Activated CD8-positive, alpha-beta memory T cell treated with anti-CD3 and anti-CD28 coated beads, Interleukin-2, amount 50 U/mL, for 4 hours (primary cell): ENCODE results near the gene LETM1.

Experiments used
- DNase-seq: peaks from one replicate; pipeline ENCODE4 v3.0.0-alpha.2; 2020

The LETM1 gene

DNA sequence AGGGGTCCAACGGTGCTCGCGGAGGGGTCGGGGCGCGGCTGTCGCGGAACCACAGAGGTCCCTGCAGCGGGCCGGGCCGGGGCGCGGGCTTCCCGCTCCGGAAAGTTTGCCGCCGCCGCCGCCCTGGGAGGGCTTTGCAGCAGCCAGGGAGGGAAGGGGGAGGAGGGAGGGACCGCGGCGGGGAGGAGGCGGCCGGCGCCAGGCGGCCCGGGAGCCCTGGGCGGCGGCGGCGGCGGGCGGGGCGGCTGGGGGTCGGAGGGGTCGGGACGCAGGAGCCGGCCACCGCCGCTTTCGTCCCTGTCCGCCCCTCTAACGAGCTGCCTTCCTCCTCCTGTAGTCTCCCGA, 62.5 kb downstream of the LETM1 start:
- DNase-seq: peak; percentile 29

DNA sequence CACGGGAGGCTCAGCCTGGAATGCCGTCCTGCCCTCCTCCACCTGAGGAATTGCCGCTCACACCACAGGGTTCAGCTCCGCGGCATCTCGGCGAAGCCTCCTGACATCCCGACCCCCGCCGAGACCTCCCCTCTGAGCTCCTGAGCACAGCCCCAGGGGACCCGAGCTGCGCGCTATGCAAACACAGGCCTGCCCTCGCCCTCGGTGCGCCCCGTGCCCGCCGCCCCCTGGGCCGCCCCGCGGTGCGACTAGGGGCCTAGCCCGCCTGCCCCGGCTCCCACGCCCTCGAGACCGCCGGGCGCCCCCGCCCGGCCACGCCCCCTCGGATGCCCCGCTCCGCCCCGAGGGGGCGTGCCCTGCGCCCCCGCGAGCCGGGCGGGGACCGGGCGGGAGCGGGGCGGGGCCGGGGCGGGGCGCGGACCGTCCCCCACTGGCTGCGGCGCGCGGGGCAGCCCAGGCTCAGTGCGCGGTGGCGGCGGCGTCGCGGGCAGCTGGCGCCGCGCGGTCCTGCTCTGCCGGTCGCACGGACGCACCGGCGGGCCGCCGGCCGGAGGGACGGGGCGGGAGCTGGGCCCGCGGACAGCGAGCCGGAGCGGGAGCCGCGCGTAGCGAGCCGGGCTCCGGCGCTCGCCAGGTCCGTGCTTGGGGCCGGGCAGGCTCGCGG, 63.0 kb downstream of the LETM1 start, which contains the start of gene FGFR3:
Gene FGFR3 (plus strand): TSS at position 462 of the 664 bp plus-strand sequence. CDS start 642 bp downstream, outside the sequence.
- peak; percentile 49 for DNase-seq

DNA sequence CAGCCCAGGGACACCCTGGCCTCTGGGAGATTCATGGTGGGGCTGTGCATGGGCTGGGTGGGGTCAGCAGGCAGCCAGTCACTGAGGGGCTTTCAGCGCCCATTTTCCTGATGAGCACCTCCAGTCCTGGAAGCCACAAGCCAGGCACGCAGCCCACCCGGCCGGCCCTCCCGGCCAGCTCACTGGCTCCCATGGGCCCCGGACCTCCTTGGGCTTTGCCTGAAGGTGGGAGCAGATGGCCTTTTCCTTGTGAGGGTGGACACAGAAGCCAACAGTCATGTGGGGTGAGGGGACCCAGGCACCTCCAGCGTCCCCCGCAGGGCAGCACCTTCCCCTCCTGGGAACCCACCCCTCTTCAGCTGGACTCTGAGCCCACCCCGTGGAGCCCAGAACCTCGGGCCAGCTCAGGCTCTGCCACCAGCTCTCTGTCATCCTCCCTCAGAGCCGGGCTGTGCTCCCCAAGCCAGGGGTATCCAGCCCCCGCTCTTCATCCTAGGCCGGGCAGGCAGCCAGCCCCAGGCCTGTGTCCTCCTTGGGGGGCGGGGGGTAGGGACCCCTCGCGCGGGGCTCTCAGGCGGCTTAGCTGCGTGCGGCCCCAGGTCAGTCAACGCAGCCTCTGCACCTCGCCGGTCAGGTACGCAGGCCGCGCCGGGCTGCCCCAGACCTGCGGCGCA, 63.7 kb downstream of the LETM1 start:
- DNase-seq: no peak

DNA sequence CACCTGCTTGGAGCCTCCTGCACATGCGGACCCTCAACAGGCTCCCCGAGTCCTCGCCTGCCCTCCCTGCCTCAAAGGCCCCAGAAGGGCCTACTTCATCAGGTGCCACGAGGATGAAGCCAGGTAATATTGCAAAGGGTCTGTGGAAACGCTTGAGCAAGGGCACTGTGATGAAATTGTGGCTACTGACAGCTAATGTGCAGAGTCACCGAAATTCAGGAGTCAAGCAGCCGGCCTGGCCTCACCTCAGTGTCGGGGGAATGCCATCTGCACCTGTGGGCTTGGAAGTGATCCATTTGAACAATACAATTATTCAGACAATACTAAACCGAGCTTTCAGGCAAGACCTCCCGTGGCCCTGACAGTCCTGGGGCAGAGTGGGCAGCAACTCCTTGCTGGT, 66.0 kb downstream of the LETM1 start:
- no peak for DNase-seq

DNA sequence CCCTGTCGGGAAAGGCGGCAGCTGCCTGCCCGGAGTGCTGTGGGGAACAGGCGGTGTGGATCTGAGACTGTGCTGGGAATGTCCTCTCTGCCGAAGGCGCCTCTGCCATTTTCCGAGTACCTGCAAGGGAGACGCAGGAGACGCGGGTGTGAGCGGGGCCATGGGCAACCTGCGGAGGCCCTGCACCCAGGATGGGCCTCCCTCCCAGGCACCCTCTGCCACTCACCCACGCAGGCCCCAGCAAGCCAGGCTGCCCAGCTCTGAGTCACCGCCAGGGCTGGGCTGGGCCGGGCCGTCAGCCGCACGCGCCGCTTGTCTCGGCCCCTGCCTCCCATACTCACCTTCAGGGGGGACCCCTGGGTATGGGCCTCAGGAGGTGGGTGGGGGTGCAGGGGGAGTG, 66.4 kb downstream of the LETM1 start:
- no peak for DNase-seq

DNA sequence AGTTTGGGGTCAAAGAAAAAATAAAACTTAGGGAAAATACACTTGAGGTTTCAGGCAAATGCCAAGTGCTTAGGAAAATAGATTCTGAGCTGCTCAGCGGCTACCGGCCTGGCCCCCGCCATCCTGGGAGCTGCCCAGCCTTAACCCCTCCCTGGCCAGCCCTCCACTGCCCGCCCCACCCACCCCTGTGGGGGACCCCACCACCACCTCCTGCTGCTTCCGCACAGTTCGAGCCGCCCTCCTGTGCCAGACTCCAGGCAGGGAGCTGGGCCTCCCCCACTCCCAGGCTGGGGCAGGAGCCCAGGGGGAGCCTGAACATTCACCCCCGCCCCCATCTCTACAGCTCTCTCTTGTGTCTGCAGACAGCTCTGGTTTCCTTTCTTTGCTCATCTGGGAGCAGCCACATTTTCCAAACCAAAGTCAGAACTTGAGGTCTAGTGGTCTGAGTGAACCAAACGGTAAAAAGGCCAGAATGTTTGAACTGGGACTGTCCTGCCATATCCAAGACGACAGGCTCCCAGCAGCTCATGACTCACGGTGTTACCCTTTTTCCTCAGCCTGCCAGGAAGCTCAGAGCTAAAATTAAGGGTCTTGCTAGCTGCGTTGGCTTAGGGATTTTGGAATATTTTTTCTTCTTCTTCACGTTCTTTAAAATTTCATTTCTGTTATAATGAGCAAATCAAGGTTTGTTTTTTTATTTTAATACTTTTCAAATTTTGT, 67.5 kb downstream of the LETM1 start:
- DNase-seq: no peak

DNA sequence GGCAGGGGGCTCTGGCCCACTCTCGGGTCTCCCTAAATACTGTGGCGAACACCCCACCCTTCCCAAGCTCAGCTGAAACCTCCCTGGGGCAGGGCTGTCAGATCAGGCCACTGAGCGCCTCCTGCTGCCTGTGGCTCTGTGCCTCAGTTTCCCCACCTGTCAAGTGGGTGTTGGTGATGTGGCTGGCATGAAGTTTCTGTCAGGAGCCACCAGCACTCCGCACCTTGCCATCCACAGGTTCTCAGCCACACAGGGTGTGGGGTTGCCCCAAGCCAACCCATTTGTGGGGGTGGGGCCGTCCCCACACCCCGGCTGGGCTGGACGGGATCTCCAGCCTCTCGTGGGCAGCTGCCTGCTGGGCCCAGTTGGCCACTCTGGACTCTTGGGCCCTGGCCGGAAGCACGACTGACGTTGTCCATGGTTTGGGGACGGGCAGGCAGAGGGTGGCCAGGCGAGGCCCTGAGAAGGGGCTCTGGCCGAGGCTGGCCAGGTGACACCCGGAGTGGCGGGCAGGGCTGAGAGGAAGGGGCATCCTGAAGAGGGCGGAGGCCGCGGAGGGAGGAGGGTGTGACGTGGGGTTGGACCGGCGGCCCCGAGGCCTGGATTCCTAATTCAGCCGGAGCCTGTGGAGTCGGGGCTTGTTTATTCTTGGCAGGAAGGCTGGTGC, 68.4 kb downstream of the LETM1 start:
- no peak for DNase-seq

DNA sequence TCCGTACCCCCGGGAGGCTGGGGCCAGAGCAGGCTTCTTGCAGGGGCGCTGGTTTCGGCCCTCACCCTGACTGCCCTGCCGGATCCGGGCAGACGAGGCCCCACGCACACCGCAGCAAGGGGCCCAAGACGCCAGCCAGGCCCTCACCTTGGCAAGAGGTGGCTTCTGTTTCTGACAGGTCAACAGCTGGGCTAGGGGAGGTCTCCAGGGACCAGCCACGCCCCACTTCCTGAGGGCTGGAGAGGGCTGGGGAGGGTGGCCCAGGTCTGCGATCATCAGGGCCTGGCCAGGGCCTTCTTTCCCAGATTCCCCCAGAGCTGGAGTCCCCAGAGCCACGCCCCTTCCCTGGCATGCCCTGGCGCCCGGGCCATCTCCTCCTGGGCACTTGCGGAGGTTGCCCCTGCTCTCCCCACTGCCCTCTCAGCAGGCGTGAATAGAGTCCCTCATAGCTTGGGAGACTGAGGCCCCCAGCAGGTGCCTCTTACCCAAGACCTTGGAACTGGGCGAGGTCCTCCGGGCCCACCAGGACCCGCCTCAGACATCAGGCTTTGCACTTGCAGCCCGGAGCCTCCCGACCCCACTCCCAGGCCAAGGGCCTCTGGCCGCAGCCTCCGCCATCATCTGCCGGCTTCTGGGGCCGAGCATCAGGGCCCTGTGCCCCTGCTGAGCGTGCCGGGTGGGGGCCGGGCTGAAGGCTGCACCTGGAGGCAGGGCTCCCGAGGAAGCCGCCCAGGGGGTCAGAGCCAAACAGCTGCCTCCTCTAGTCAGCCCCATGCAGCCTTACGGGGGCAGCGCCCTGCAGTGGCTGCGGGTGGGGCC, 69.2 kb downstream of the LETM1 start:
- no peak for DNase-seq

DNA sequence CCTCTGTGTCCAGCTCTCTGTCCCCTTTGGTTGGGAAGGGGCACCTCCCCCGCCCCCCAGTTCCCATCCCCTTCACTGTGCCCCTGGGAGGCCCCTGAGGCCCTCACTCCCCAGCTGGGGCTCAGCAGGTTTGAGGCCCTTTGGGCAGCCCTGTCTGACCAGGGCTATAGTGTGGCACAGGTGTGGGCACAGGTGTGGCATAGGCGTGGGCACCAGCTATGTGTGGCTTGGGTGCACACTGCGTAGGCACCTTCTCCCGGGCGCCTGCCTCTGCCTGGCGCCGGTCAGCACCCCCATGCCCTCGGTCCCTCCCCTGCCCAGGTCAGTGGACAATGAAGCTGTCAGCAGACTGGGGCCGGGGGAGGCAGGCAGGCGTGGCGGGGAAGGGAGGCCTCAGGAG, 70.4 kb downstream of the LETM1 start:
- no peak for DNase-seq

DNA sequence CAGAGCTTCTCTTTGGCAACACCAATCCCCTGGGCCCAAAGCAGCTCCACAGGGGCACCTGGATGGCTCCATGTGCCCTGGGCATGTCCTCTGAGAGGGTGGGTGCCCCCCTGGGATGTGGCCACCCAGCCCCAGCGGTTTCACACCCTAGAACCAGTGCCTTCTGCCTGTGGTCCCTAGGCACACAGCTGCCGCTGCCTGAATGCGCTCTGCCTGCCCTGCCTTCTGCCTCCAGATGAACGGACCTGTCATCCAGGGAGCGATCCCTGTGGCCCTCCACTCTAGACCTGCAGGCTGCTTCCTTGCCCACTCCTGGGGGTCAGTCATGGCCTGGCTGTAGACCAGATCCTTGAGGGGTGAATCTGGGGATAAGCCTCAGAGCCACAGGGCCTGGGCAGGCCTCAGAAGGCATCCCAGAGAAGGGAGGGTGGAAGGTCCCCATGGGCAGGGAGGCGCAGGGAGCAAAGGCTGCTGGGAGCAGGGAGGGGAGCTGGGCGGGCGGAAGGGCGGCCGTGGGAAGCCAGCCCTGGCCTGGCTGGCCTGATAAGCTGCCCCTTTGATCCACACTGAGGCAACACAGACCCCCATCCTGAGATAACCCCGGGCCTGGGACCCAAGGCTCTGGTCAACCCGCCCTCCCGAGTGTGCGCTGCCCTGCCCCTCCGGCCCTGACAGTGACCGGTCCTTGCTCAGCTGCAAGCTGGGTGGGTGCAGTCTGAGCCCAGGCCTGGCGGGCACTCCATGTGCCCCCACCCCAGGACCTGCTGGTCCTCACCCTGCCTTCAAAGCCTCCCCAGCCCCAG, 71.0 kb downstream of the LETM1 start:
- DNase-seq: no peak

DNA sequence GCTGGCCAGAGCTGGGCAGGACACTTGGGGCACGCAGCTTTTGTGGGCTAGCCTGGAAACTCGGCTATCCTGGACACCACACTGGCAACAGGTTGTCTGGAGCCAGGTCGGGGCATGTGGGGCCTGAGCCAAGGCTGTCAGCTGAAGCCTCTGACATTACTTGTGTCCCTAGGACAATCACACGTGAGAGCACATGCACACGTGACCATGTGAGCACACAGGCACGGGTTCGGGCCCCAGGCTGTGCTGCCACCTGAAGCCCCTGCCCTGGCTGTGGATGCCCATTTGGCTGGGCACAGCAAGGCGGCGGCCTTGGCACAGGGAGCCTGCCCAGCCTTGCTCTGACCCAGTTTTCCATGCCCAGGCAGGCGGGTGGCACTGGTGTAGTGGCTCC, 71.6 kb downstream of the LETM1 start:
- DNase-seq: no peak

DNA sequence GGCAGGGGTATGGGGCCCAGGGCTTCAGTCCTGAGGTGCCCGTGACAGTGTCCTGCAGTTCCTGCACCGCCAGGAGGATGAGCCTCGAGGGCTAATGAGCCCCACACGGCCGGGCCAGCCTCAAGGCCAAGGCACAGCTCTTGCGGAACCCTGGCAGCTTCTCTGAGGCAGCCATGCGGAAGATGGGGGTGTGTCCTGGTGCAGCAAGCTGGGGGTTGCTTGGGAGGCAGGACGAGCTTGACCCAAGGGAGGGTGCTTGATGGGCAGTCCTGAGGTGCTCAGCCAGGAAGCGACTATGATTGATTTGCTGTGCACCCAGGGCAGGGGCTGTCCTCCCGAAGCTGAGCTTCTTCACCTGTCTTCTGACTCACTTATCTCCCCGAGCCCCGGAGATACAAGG, 72.0 kb downstream of the LETM1 start:
- DNase-seq: no peak

DNA sequence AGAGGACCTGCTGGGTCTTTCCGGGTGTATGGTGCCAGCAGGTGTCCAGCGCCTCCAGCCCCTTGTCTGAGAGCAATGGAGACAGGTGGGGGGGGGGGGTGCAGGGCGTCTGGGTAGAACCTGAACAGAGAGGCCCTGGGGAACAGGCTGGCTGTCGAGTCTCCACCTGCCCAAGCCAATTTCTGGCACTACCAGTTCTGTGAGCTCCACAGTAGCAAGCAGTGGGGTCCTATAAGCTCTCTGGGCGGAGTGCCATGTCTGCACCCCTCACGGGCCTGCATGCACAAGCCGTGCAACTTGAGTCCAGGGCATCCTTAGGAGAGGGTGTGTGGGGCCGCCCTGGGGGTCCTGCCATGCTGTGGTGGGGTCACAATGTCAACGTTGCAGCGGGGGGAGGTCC, 72.9 kb downstream of the LETM1 start:
- no peak for DNase-seq

DNA sequence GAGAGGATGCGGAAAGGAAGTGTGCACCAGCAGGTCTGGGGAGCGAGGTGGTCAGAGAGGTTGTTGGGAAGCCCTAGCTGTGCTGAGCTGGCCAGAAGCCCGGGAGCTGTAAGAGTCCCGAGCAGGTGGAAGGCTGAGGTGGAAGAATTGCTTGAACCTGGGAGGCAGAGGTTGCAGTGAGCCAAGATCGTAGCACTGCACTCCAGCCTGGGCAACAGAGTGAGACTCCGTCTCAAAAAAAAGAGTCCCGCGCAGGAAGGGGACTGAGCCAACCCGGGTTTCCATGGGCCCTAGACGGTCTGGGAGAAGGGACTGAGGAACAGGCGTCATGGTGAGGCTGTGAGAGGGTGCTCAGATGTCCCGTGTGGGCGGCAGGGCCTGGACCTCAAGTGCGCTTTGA, 75.5 kb downstream of the LETM1 start:
- no peak for DNase-seq

DNA sequence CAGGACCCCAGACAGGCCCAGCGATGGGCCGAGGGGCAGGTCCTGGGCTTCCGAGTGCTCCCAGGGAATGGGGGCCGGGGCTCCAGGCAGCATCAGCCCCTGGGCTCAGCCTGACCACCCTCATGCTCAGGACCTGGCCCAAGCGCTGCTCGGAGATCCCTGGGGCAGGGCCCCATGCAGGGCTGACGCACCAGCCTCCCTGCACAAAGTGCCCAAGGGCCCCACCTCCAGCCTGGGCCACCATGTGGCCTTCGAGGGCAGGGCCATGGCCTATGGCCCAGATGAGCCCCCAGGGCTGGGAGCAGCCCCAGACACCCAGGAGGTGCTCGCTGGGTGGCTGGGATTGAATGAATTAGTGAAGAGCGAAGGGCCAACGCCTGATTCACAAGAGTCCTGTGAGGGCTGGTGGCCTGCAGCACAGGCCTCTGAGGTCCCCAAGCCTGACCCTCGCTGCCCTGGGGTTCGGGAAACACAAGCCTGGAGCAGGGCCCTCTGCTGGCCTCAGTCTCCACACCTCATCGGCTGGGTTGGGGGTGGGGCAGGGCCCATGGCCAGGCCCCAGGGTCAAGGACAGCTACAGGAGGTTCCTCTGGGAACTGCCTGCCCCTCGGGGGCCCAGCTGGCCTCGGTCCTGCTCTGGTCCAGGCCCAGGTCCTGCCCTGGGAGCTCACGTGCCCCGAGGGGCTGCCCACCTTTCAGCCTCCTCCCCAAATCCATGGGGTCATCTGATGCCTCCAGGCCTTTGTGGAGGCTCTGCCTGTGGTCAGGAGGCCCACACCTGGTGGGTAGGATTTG, 76.2 kb downstream of the LETM1 start:
- no peak for DNase-seq

DNA sequence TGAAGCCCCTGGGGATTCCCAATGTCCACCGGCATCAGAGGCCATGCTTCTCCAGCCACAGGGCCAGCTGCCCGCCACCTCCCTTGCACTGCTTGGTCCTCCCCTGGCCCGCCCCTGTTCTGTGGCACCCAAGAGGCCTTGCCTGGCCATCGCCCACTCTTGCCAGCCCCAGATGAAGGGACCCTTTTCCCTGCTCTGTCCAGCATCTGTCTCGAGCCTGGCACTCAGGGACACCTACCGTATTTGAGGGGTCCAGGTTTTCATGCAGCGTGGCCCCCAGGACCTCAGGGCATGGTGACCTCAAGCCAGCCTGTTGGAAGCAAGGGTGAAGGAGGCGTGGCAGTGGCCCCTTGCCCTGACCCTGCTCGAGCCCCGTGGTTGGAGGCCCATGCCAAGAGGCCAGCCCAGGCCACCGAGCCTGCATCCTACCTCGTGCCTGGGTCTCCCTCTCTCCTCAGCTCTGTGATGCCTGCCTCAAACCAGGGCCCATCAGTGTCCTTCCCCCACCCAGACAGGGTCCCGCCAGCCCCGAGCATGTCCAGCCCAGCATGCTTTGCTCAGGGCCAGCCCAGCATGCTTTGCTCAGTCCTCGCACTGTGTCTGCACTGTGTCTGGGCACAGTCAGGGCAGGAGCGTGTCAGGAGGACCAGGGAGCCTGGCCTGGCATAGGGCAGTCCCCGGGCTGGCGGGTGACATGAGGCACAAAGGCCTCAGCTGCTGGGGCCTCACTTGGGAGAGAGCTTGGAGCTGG, 77.1 kb downstream of the LETM1 start:
- no peak for DNase-seq

DNA sequence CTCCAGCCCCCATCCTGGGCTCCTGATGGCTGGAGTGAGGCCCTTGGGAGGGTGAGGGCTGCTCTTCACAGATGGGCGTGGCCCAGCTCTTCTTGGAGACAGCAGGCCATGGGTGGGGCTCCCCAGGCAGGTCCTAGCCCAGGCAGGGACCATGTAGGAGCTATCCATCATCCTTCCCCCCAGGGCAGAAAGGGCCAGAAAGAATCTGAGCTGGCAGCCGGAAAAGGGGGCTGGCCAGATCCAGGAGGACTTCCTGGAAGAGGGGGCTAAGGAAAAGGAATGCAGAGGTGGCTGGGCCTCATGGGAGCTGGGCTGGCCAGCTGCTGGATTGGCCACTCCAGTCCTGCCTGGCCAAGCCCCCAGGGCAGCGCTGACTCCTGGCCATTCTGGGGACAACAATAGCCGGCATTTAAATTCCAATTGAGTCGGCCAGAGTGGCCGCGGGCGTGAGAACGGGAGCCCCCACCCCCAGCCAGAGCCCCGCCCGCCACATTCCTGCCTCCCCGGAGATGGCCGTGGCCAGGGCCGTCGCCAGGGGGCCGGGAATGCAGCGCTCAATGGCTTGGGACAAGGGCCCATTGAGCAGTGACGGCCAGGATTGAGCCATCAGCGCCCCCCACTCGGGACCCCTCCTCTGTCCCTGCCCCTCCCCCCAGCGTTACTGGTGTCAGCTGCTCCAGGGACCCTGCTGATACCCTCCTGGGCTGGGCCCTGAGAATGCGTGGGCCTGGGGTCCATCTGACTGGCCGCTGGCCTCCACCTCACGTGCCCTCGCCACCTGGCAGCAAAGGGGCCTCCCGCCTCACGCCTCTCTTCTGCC, 77.9 kb downstream of the LETM1 start:
- no peak for DNase-seq

DNA sequence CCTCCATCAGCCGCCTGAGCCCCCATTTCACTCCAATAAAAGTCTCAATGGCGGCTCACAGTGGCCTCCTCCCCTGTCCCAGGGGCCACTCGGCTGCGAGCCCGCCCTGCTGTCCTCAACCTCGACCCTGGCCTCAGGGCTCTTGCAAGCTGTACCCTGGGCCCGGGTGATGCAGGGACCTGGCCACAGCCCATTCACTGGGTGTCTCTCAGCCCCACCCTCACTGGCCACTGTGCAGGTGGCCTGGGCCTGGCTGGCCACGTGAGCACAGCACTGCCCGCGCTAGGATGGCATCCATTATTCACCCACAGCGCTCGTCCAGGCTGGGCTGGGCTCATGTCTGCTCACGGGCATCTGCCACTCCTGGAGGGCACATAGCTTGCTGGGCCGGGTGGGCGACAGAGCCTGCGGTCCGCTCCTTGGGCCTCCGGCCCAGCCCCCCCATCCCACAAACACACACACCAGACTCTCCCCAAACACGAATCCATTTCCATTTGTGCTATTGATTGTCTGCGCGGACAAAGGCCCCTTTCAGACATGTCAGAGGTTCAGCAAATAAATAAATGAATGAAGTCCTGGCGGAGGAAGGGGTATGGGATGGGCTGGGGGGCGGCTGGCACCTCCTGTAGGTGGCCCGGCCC, 79.3 kb downstream of the LETM1 start:
- no peak for DNase-seq
